Measurements from ENCODE around the gene HSBP1L1. TPM values are rescaled to one million over a fixed set of nuclear protein-coding genes. Genes with fewer than 3 reads are reported as not detected.

Gene HSBP1L1
- total and polyA plus RNA-seq, 9 donors = 2.6 to 5.6 (median 3.7) TPM

DNA sequence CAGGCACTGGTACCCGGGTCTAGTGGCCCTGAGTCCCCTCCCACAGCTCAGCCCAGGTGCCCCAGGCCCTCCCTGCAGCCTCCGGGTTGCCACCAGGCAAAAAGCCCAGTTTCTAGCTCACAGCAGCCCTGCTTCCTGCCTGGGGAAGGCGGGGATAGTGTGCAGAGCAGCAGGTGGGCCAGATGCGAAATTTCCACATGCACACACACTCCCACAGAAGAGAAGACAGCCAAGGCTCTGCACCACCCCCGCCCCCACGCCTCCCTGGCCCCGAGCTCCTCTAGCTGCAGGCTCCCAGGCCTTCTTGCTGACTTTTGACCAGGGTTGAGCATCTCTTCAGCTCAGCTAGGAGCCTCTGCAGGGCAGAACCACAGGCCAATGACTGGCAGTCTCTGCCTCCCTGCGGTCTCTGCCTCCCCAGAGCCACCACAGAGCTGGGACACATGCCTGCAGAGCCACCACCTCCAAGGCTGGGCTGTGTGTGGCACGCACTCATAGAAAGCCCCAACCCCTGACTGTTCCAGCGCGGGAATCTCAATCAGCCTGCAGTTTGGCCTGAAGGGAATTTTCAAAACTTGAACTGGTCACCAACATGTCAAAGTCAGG lies 20.2 kb upstream of the HSBP1L1 start:
- no peak overlapping the region for H3K27ac ChIP-seq (ENCODE audit: low read length)
- H3K27me3 ChIP-seq (ENCODE audit: control insufficient read depth, insufficient read depth, low read length) = no peaks in the 10 kb centered on the region
- H3K36me3 ChIP-seq (ENCODE audit: control insufficient read depth, insufficient read depth, low read length) = peaks cover 61% of the 10 kb centered on the region
- peaks cover 32% of the 10 kb centered on the region for H3K4me1 ChIP-seq (ENCODE audit: control insufficient read depth, insufficient read depth, low read length)
- no peaks in the 10 kb centered on the region for H3K9me3 ChIP-seq (replicated peaks; ENCODE audit: control insufficient read depth, low read depth, low read length)
- H3K4me3 ChIP-seq (ENCODE audit: low read length) = no peak overlapping the region
- WGBS (ENCODE audit: insufficient coverage) = 48% methylated on average over 11 of the region's 11 CpGs
- DNase-seq = peak; percentile 56

DNA sequence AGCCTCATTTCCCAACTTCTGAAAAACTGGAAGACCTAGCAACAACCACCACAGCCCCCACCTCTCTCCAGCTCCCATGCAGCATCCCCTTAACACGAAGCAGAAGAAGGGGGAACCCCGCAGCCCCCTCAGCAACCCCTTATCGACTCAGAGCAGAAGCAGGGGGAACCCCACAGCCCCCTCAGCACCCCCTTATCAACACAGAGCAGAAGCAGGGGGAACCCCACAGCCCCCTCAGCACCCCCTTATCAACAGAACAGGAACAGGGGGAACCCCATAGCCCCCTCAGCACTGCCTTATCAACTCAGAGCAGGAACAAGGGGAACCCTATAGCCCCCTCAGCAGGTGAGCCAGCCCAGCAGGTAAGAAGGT lies 19.7 kb upstream of the HSBP1L1 start:
- no CpG with 5 or more reads among the region's 3 CpGs for WGBS (ENCODE audit: insufficient coverage)
- Histone ChIP-seq H3K27me3 (ENCODE audit: control insufficient read depth, insufficient read depth, low read length) (no peaks in the 10 kb centered on the region), H3K36me3 (ENCODE audit: control insufficient read depth, insufficient read depth, low read length) (peaks cover 62% of the 10 kb centered on the region), H3K9me3 (replicated peaks; ENCODE audit: control insufficient read depth, low read depth, low read length) (no peaks in the 10 kb centered on the region), H3K4me1 (ENCODE audit: control insufficient read depth, insufficient read depth, low read length) (peaks cover 36% of the 10 kb centered on the region), H3K4me3 (ENCODE audit: low read length) (no peak overlapping the region), H3K27ac (ENCODE audit: low read length) (no peak overlapping the region)
- DNase-seq = no peak

GRCh38 chr18:79945118-79946042 lies 19.1 kb upstream of the HSBP1L1 start:
- Histone ChIP-seq H3K9me3 (replicated peaks; ENCODE audit: control insufficient read depth, low read depth, low read length) (no peaks in the 10 kb centered on the region), H3K4me1 (ENCODE audit: control insufficient read depth, insufficient read depth, low read length) (peaks cover 43% of the 10 kb centered on the region), H3K27me3 (ENCODE audit: control insufficient read depth, insufficient read depth, low read length) (no peaks in the 10 kb centered on the region), H3K4me3 (ENCODE audit: low read length) (no peak overlapping the region), H3K36me3 (ENCODE audit: control insufficient read depth, insufficient read depth, low read length) (peaks cover 59% of the 10 kb centered on the region), H3K27ac (ENCODE audit: low read length) (no peak overlapping the region)
- no peak for DNase-seq
- 66% methylated on average over 12 of the region's 17 CpGs for WGBS (ENCODE audit: insufficient coverage)

GRCh38 chr18:79947054-79947755 lies 17.2 kb upstream of the HSBP1L1 start:
- H3K36me3 ChIP-seq (ENCODE audit: control insufficient read depth, insufficient read depth, low read length) = peaks cover 43% of the 10 kb centered on the region
- no peak overlapping the region for H3K4me3 ChIP-seq (ENCODE audit: low read length)
- H3K27me3 ChIP-seq (ENCODE audit: control insufficient read depth, insufficient read depth, low read length) = peaks cover 2% of the 10 kb centered on the region
- no peaks in the 10 kb centered on the region for H3K9me3 ChIP-seq (replicated peaks; ENCODE audit: control insufficient read depth, low read depth, low read length)
- no peak for DNase-seq
- H3K27ac ChIP-seq (ENCODE audit: low read length) = no peak overlapping the region
- peaks cover 43% of the 10 kb centered on the region for H3K4me1 ChIP-seq (ENCODE audit: control insufficient read depth, insufficient read depth, low read length)
- no CpG with 5 or more reads among the region's 14 CpGs for WGBS (ENCODE audit: insufficient coverage)

DNA sequence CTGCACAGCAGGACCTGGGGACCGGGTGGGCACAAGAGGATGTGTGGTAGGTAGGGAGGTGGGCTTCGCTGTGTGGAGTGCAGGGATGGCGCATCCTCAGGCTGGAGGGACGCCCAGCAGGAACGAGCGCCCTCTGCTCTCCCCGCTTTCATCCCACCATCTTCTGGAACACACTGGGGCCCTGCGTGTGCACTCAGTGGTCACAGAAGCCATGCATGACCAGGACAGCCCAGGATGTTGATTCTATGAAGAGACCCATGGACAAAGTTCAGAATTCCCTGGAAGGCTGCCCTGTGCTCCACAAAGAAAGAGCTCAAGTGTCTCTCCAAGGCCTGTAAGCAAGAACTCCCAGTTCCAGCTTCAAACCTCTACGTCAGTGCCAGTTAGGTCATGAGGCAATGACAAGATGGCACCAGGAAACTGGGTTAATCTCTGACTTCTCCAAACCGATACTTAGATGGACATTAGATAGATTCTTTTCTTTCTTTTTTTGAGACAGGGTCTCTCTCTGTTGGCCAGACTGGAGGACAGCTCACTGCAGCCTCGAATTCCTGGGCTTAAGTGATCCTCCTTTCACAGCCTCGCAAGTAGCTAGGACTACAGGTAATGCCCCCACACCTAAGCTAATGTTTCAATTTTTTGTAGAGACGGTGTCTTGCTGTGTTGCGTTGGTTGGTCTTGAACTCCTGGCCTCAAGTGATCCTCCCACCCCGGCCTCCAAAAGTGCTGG lies 16.4 kb upstream of the HSBP1L1 start:
- H3K4me1 ChIP-seq (ENCODE audit: control insufficient read depth, insufficient read depth, low read length) = peaks cover 45% of the 10 kb centered on the region
- WGBS (ENCODE audit: insufficient coverage) = 83% methylated on average over 2 of the region's 15 CpGs
- H3K27me3 ChIP-seq (ENCODE audit: control insufficient read depth, insufficient read depth, low read length) = peaks cover 2% of the 10 kb centered on the region
- DNase-seq = no peak
- peaks cover 35% of the 10 kb centered on the region for H3K36me3 ChIP-seq (ENCODE audit: control insufficient read depth, insufficient read depth, low read length)
- H3K27ac ChIP-seq (ENCODE audit: low read length) = no peak overlapping the region
- no peak overlapping the region for H3K4me3 ChIP-seq (ENCODE audit: low read length)
- no peaks in the 10 kb centered on the region for H3K9me3 ChIP-seq (replicated peaks; ENCODE audit: control insufficient read depth, low read depth, low read length)

DNA sequence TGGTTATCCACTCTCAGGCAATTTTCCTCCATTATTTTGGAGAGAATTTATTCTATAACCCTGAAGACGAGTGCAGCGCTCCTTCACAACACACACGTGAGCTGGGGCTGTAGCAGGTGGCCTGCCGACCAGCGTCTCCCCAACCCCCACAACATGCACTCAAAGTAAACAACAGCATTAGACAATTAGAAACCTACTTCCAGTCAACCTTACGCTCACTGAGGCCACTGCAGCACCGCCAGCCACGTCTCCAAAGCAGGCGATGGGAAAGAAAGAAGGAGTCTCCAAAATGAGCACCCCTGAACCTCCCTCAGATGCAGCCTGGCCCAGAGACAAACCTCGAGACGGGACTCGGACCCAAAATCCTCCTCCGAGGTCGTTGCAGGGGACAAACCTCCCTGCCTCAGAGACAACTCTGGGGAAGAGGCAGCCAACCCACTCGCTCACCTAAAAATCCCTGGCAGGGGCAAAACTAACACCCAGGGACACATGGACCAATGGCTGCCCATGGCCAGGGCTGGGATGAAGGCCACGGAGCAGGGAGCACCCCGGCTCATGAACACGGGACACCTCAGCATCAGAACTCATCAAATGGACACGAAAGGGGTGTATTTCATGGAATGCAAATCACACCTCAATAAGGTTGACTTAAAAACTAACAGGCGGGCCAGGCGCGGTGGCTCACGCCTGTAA lies 15.6 kb upstream of the HSBP1L1 start:
- no peak for DNase-seq
- peaks cover 31% of the 10 kb centered on the region for H3K36me3 ChIP-seq (ENCODE audit: control insufficient read depth, insufficient read depth, low read length)
- H3K27ac ChIP-seq (ENCODE audit: low read length) = no peak overlapping the region
- WGBS (ENCODE audit: insufficient coverage) = 71% methylated on average over 10 of the region's 23 CpGs
- H3K4me1 ChIP-seq (ENCODE audit: control insufficient read depth, insufficient read depth, low read length) = peaks cover 45% of the 10 kb centered on the region
- H3K27me3 ChIP-seq (ENCODE audit: control insufficient read depth, insufficient read depth, low read length) = peaks cover 2% of the 10 kb centered on the region
- no peaks in the 10 kb centered on the region for H3K9me3 ChIP-seq (replicated peaks; ENCODE audit: control insufficient read depth, low read depth, low read length)
- no peak overlapping the region for H3K4me3 ChIP-seq (ENCODE audit: low read length)

DNA sequence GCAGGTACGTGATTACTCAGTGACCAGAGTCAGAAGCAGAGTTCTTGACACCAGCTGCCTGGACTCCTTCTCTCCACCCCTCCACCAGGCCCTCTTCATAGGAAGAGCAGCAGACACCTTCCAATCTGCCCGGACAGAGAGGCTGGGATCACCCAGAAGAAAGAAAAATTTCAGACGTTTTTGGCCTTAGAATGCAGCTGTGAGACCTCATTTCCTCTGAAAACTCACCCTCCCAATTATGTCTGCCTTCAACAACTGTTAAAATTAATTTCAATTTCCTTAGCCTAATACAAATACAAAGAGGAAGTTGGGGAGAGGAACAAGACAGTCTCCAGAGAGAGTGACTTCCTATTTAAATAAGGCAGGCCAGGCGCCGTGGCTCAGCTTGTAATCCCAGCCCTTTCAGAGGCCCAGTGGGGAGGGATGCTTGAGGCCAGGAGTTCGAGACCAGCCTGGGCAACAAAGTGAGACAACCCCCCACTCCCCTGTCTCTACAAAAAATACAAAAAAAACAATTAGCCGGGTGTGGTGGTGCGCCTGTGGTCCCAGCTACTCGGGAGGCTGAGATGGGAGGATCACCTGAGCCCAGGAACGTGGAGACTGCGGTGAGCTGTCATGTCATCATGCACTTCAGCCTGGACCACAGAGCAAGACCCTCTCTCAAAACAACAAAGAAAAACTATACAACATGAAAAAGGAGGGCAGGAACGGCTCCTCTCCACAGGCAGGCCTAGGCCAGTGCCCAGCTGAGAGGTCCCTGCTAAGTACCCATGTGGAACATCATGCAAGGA lies 14.6 kb upstream of the HSBP1L1 start:
- Histone ChIP-seq H3K4me1 (ENCODE audit: control insufficient read depth, insufficient read depth, low read length) (peaks cover 36% of the 10 kb centered on the region), H3K4me3 (ENCODE audit: low read length) (peak overlapping the region; percentile 65)

GRCh38 chr18:79950515-79951341 lies 13.7 kb upstream of the HSBP1L1 start:
- peak overlapping the region; percentile 65 for H3K4me3 ChIP-seq (ENCODE audit: low read length)
- H3K4me1 ChIP-seq (ENCODE audit: control insufficient read depth, insufficient read depth, low read length) = peaks cover 27% of the 10 kb centered on the region
- peak; percentile 47 for DNase-seq
- peaks cover 2% of the 10 kb centered on the region for H3K27me3 ChIP-seq (ENCODE audit: control insufficient read depth, insufficient read depth, low read length)
- H3K9me3 ChIP-seq (replicated peaks; ENCODE audit: control insufficient read depth, low read depth, low read length) = no peaks in the 10 kb centered on the region
- H3K36me3 ChIP-seq (ENCODE audit: control insufficient read depth, insufficient read depth, low read length) = peaks cover 27% of the 10 kb centered on the region
- 2% methylated on average over 55 of the region's 81 CpGs for WGBS (ENCODE audit: insufficient coverage)
- H3K27ac ChIP-seq (ENCODE audit: low read length) = peak overlapping the region; percentile 59

More for the DNA sequence above, 14.6 kb upstream of the HSBP1L1 start:
- H3K36me3 ChIP-seq (ENCODE audit: control insufficient read depth, insufficient read depth, low read length) = peaks cover 28% of the 10 kb centered on the region
- peak overlapping the region; percentile 59 for H3K27ac ChIP-seq (ENCODE audit: low read length)
- WGBS (ENCODE audit: insufficient coverage) = 38% methylated on average over 2 of the region's 12 CpGs
- DNase-seq = peak; percentile 77
- no peaks in the 10 kb centered on the region for H3K9me3 ChIP-seq (replicated peaks; ENCODE audit: control insufficient read depth, low read depth, low read length)
- peaks cover 2% of the 10 kb centered on the region for H3K27me3 ChIP-seq (ENCODE audit: control insufficient read depth, insufficient read depth, low read length)

Measured in muscle of leg (tissue), 11 donors.